Measurements from ENCODE around the gene HTT.

- TF ChIP-seq CTCF (IDR thresholded peaks at IDR 0.05) (no peak), POLR2A (IDR thresholded peaks at IDR 0.05) (no peak)
These were observed 38.1 kb upstream of the HTT start for GRCh38 chr4:3036131-3036952.
